Suprapubic skin (tissue), 4 donors: ENCODE measurements around the gene PTK7. TPM values are rescaled to one million over a fixed set of nuclear protein-coding genes. Genes with fewer than 3 reads are reported as not detected.

Experiments
- DNase-seq, 2 donors: peaks; one replicate each; pipeline ENCODE4 v3.0.0-alpha.2; 2019; ENCODE audit warnings: low spot score in 2 of 2
- H3K27ac ChIP-seq: fragments of 200-600 bp; sonication (generic); one replicate; pipeline ENCODE4 v1.5.1; 2019
- H3K27me3 ChIP-seq: fragments of 200-600 bp; sonication (generic); one replicate; pipeline ENCODE4 v1.5.1; 2019
- H3K36me3 ChIP-seq: fragments of 200-600 bp; sonication (generic); one replicate; pipeline ENCODE4 v1.5.1; 2019
- H3K4me1 ChIP-seq: fragments of 200-600 bp; sonication (generic); one replicate; pipeline ENCODE4 v1.5.1; 2019
- H3K4me3 ChIP-seq: fragments of 200-600 bp; sonication (generic); one replicate; pipeline ENCODE4 v1.5.1; 2019; ENCODE audit warnings: mild to moderate bottlenecking
- H3K9me3 ChIP-seq: fragments of 200-600 bp; sonication (generic); one replicate; pipeline ENCODE4 v1.5.1; 2019
- CTCF ChIP-seq, 2 donors: fragments of 200-600 bp in 1 of 2; fragments of 450-650 bp in 1 of 2; sonication (generic) in 1 of 2; IDR thresholded peaks; one replicate each; pipeline ENCODE4 v1.5.1; 2016 to 2019; ENCODE audit warnings: antibody characterized with exemption in 2 of 2, mild to moderate bottlenecking in 1 of 2, moderate library complexity in 1 of 2
- EP300 ChIP-seq: sonication (generic); formaldehyde crosslinking; IDR thresholded peaks from one replicate; pipeline ENCODE4 v1.6.1; 2017; ENCODE audit warnings: antibody characterized with exemption
- POLR2A ChIP-seq, 2 donors: fragments of 450-650 bp; IDR thresholded peaks; one replicate each; pipeline ENCODE4 v1.6.1; 2017; ENCODE audit warnings: antibody characterized with exemption in 2 of 2, mild to moderate bottlenecking in 2 of 2, moderate library complexity in 2 of 2
- POLR2AphosphoS5 ChIP-seq, 3 donors: sonication (generic); formaldehyde crosslinking; IDR thresholded peaks; one replicate each; pipeline ENCODE4 v1.6.1; 2017; ENCODE audit warnings: antibody characterized with exemption in 3 of 3
- WGBS: methylation state at CpG from one replicate; pipeline ENCODE4 v1.1.5; 2018; 5-methylcytosine and 5-hydroxymethylcytosine counted together
- total RNA-seq, 4 donors: library from RNA; depleted of rRNA; stranded (reverse); fragments of >200 nt; gene quantifications; one replicate each; pipeline ENCODE4 v1.1.0, GENCODE V29; 2016

PTK7 gene
- total RNA-seq, 4 donors from 2014 or later, result 50.4 to 71.3 (median 66.3) TPM

GRCh38 chr6:43125119-43125518 is 49.0 kb downstream of the PTK7 start:
- Histone ChIP-seq H3K9me3 (no peaks in the 10 kb centered on the region), H3K4me3 (no peak overlapping the region), H3K4me1 (peaks cover 61% of the 10 kb centered on the region), H3K27ac (peak overlapping the region; percentile 33), H3K27me3 (no peaks in the 10 kb centered on the region), H3K36me3 (no peaks in the 10 kb centered on the region)
- TF ChIP-seq CTCF (IDR thresholded peaks at IDR 0.05) (no peak), POLR2A (IDR thresholded peaks at IDR 0.05) (no peak), EP300 (no peak), POLR2AphosphoS5 (IDR thresholded peaks at IDR 0.05) (no peak)
- no peak for DNase-seq
- WGBS, result 58% methylated on average over 6 of the region's 6 CpGs

DNA sequence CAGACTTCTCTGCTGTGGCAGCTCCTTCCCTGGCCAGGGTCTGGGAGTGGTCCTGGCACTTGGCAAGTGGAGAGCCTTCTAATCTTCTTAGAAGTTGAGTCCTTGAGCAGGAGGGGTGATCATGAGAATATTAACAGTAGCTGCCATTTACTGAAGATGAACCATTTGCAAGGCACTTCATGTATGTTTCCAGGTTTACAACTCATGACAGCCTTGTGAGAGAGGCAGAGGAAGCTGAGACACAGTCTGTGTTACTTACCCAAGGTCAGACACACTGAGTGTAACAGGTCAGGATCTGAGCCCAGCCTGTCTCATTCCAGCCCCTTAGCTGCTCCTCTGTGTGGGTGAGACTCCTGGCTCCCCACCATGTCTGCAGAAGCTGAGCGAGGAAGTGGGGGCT is 49.4 kb downstream of the PTK7 start:
- no peak for TF ChIP-seq CTCF (IDR thresholded peaks at IDR 0.05)
- no peak for TF ChIP-seq EP300
- no peak for TF ChIP-seq POLR2AphosphoS5 (IDR thresholded peaks at IDR 0.05)
- TF ChIP-seq POLR2A (IDR thresholded peaks at IDR 0.05), result no peak
- Histone ChIP-seq H3K27me3 (no peaks in the 10 kb centered on the region), H3K27ac (peak overlapping the region; percentile 33), H3K4me1 (peaks cover 60% of the 10 kb centered on the region), H3K36me3 (no peaks in the 10 kb centered on the region), H3K4me3 (no peak overlapping the region), H3K9me3 (no peaks in the 10 kb centered on the region)
- WGBS, result 83% methylated on average over 1 of the region's 1 CpG
- DNase-seq, result no peak

DNA sequence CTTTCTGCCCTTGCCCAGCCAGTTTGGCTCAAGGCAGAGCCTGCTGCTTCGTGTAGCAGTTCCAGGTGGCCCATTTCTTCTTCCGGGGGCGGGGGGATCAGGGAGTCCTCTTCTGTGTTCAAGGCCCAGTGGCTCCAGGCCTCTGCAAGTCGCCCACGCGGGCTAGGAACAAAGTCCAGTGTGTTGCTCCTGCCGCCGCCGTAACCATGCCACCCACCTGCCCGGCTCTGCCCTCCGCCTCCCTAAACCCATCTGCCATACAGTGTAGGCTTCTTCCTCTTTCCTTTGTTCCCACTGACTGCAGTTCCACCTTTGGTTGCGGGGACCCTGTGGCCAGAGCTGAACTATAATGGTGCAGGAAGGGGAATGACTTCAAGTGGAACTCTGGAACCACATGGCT is 51.1 kb downstream of the PTK7 start:
- Histone ChIP-seq H3K9me3 (no peaks in the 10 kb centered on the region), H3K27ac (peak overlapping the region; percentile 33), H3K36me3 (no peaks in the 10 kb centered on the region), H3K4me3 (no peak overlapping the region), H3K4me1 (peaks cover 46% of the 10 kb centered on the region), H3K27me3 (no peaks in the 10 kb centered on the region)
- no peak for TF ChIP-seq POLR2A (IDR thresholded peaks at IDR 0.05)
- TF ChIP-seq CTCF (IDR thresholded peaks at IDR 0.05), result no peak
- TF ChIP-seq POLR2AphosphoS5 (IDR thresholded peaks at IDR 0.05), result no peak
- no peak for TF ChIP-seq EP300
- 83% methylated on average over 12 of the region's 12 CpGs for WGBS
- no peak for DNase-seq

DNA sequence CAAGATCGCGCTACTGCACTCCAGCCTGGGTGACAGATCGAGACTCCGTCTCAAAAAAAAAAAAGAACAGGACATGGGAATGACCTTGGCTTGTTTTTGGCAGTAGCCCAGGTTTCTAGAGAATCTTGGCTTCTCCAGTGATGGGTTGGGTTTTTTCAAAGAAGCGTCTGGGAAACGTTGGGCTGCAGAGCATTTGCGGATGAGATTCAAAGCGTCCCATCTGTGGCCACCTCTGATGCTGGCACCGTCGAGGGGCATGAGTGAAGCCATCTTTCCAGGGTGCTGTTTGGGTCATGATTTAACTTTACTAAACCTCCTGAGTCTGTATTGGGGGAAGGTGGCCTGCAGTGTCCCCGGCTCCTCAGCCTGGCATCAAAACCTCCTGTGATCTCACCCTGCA is 51.8 kb downstream of the PTK7 start:
- no peak for DNase-seq

DNA sequence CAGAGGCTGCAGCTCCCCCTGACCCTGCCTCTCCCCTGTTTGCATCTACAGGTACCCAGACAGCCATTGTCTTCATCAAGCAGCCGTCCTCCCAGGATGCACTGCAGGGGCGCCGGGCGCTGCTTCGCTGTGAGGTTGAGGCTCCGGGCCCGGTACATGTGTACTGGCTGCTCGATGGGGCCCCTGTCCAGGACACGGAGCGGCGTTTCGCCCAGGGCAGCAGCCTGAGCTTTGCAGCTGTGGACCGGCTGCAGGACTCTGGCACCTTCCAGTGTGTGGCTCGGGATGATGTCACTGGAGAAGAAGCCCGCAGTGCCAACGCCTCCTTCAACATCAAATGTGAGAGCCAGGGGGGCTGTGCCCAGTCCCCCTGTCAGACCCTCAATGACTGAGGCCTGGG is 52.8 kb downstream of the PTK7 start:
- DNase-seq, result no peak
- WGBS, result 64% methylated on average over 5 of the region's 16 CpGs
- no peak overlapping the region for H3K27ac ChIP-seq
- H3K36me3 ChIP-seq, result peaks cover 13% of the 10 kb centered on the region
- peaks cover 34% of the 10 kb centered on the region for H3K4me1 ChIP-seq
- H3K9me3 ChIP-seq, result no peaks in the 10 kb centered on the region
- H3K4me3 ChIP-seq, result no peak overlapping the region
- no peaks in the 10 kb centered on the region for H3K27me3 ChIP-seq
- TF ChIP-seq POLR2A (IDR thresholded peaks at IDR 0.05) (no peak), CTCF (IDR thresholded peaks at IDR 0.05) (no peak), POLR2AphosphoS5 (IDR thresholded peaks at IDR 0.05) (no peak), EP300 (no peak)

More for the DNA sequence above, 51.8 kb downstream of the PTK7 start:
- H3K9me3 ChIP-seq, result no peaks in the 10 kb centered on the region
- no peaks in the 10 kb centered on the region for H3K27me3 ChIP-seq
- no peak overlapping the region for H3K4me3 ChIP-seq
- 40% methylated on average over 11 of the region's 11 CpGs for WGBS
- TF ChIP-seq CTCF (IDR thresholded peaks at IDR 0.05), result no peak
- no peak for TF ChIP-seq POLR2A (IDR thresholded peaks at IDR 0.05)
- no peak for TF ChIP-seq EP300
- no peak for TF ChIP-seq POLR2AphosphoS5 (IDR thresholded peaks at IDR 0.05)
- peaks cover 7% of the 10 kb centered on the region for H3K36me3 ChIP-seq
- no peak overlapping the region for H3K27ac ChIP-seq
- H3K4me1 ChIP-seq, result peaks cover 44% of the 10 kb centered on the region
